Measurements from ENCODE around the gene MREG. TPM values are rescaled to one million over a fixed set of nuclear protein-coding genes. Genes with fewer than 3 reads are reported as not detected.
A peak's percentile ranks its signal among the peaks of the same experiment; 100 is the strongest.

The MREG gene
- total and polyA plus RNA-seq, 9 of the 15 experiments (the other 6 are each of a cell fraction or from before 2014, with no cell fraction given): 0.77 to 3.8 (median 2.3) TPM

- TF ChIP-seq AFF1 (IDR thresholded peaks at IDR 0.05; ENCODE audit: low read depth in 1 of 2, partially characterized antibody in 2 of 2) (peak in 1 of 2 experiments; percentile 38), RAD21 (CRISPR knock-in tag; conservative IDR thresholded peaks at IDR 0.05 in 1 of 2, IDR thresholded peaks at IDR 0.05 in 1 of 2) (0 out of 4 replicates have a peak, but pooled peaks of 1 of the 2 experiments have one; percentile 3), ATF3 (IDR thresholded peaks at IDR 0.05) (peak; percentile 91), ATF3 (CRISPR knock-in tag; conservative IDR thresholded peaks at IDR 0.05) (no peak), HDAC1 (IDR thresholded peaks at IDR 0.05) (peak in 1 of 2 experiments; percentile 65; a peak in 1 of 4 replicates), ZFP1 (CRISPR knock-in tag; IDR thresholded peaks at IDR 0.05) (no peak), C11orf30 (IDR thresholded peaks at IDR 0.05; ENCODE audit: low read depth) (peak; percentile 82), TRIM24 (IDR thresholded peaks at IDR 0.05) (peak in 1 of 2 experiments; percentile 36; a peak in 1 of 4 replicates), NFRKB (IDR thresholded peaks at IDR 0.05; ENCODE audit: low read depth) (peak; percentile 76; the same call in 1 of the 2 replicates), TCF3 (CRISPR knock-in tag; IDR thresholded peaks at IDR 0.05) (peak; percentile 18; the same call in 1 of the 2 replicates), HDAC2 (IDR thresholded peaks at IDR 0.05) (no peak), ARID1B (IDR thresholded peaks at IDR 0.05) (peak; percentile 68), ZBTB7A (IDR thresholded peaks at IDR 0.05; ENCODE audit: borderline replicate concordance, control insufficient read depth, low read depth, low read length) (peak; percentile 44; the same call in 1 of the 2 replicates), MEF2D (tag; conservative IDR thresholded peaks at IDR 0.05; ENCODE audit: low read depth) (0 out of 2 replicates have a peak, but pooled peaks have one; percentile 20), HLTF (IDR thresholded peaks at IDR 0.05) (0 out of 2 replicates have a peak, but pooled peaks have one; percentile 53), ZFPM2 (CRISPR knock-in tag; IDR thresholded peaks at IDR 0.05) (no peak), JUND (IDR thresholded peaks at IDR 0.05; ENCODE audit: borderline replicate concordance, low read depth, low read length) (peak; percentile 91), JUND (tag; IDR thresholded peaks at IDR 0.05; ENCODE audit: borderline replicate concordance, low read depth, low read length) (peak; percentile 94), SMARCA4 (IDR thresholded peaks at IDR 0.05) (peak; percentile 80), CC2D1A (IDR thresholded peaks at IDR 0.05) (0 out of 2 replicates have a peak, but pooled peaks have one; percentile 21), ARNT (IDR thresholded peaks at IDR 0.05) (peak in 1 of 2 experiments; percentile 68; a peak in 1 of 4 replicates), BRD9 (IDR thresholded peaks at IDR 0.05; ENCODE audit: low read depth, partially characterized antibody) (no peak), FOS (IDR thresholded peaks at IDR 0.05; ENCODE audit: extremely low read depth, insufficient read length) (peak; percentile 6), PKNOX1 (IDR thresholded peaks at IDR 0.05) (peak; percentile 22; the same call in 1 of the 2 replicates)
These were observed 83.6 kb downstream of the MREG start (continued) for GRCh38 chr2:215929602-215930335.

Data from K562 (cell line).